Mucosa of descending colon (tissue), 3 donors: ENCODE measurements around the gene SMS. TPM values are rescaled to one million over a fixed set of nuclear protein-coding genes. Genes with fewer than 3 reads are reported as not detected.
A peak's percentile ranks its signal among the peaks of the same experiment; 100 is the strongest.

ENCODE experiments used
- ATAC-seq: fragments of 200-7000 bp; cut with Tn5 transposase; one replicate; pipeline ENCODE4 v1.9.1; 2020; ENCODE audit warnings: mild to moderate bottlenecking, moderate library complexity
- DNase-seq, 3 donors: peaks; one replicate each; pipeline ENCODE4 v3.0.0-alpha.2; 2020
- H3K36me3 ChIP-seq: fragments of 200-600 bp; one replicate; pipeline ENCODE4 v1.8.0; 2021; ENCODE audit warnings: low read depth, mild to moderate bottlenecking
- H3K4me1 ChIP-seq: fragments of 200-600 bp; one replicate; pipeline ENCODE4 v1.8.0; 2021; ENCODE audit warnings: low read depth, mild to moderate bottlenecking
- H3K4me3 ChIP-seq: fragments of 200-600 bp; one replicate; pipeline ENCODE4 v1.8.0; 2021; ENCODE audit warnings: mild to moderate bottlenecking
- H3K9me3 ChIP-seq: fragments of 200-600 bp; one replicate; pipeline ENCODE4 v1.8.0; 2021; ENCODE audit warnings: mild to moderate bottlenecking
- CTCF ChIP-seq: fragments of 200-600 bp; IDR thresholded peaks from one replicate; pipeline ENCODE4 v1.8.0; 2022; ENCODE audit warnings: antibody characterized with exemption, mild to moderate bottlenecking
- intact Hi-C, 2 donors: fragments of 100-400 bp; cut with DNase I in 1 of 2; cut with micrococcal nuclease in 1 of 2; formaldehyde crosslinking; loops; one replicate each; pipeline versions ENCODE4 v1.11.0 to v1.11.1; 2022; cut with DNase I, micrococcal nuclease
- total RNA-seq, 3 donors: library from RNA; stranded (reverse); fragmentation: NEBNext Ultra II Directional in 2 of 3; extraction: Animal tissue kit (Norgen Biotek cat#: 25700) in 2 of 3; gene quantifications; one replicate each; pipeline versions ENCODE4 v1.2.1 to v1.2.4, GENCODE V29; 2021 to 2023
- donor health status: DM: no; HTN: no; CAD: no; lungs with moderate emphysema.
- donor health status: DM: no; HTN: no; CAD: no.
- donor health status: DM: no; HTN: yes; CAD: no.

Gene SMS
- total RNA-seq, 3 donors from 2014 or later, result 42.4 to 71.1 (median 56.1) TPM

GRCh38 chrX:21912220-21912619, 28.3 kb upstream of the SMS start:
- no peaks in the 10 kb centered on the region for H3K36me3 ChIP-seq
- no peak for DNase-seq
- intact Hi-C loops, result no loop called here
- H3K4me1 ChIP-seq, result no peaks in the 10 kb centered on the region
- H3K9me3 ChIP-seq, result no peaks in the 10 kb centered on the region
- ATAC-seq, result no peak
- no peak overlapping the region for H3K4me3 ChIP-seq
- no peak for TF ChIP-seq CTCF

DNA sequence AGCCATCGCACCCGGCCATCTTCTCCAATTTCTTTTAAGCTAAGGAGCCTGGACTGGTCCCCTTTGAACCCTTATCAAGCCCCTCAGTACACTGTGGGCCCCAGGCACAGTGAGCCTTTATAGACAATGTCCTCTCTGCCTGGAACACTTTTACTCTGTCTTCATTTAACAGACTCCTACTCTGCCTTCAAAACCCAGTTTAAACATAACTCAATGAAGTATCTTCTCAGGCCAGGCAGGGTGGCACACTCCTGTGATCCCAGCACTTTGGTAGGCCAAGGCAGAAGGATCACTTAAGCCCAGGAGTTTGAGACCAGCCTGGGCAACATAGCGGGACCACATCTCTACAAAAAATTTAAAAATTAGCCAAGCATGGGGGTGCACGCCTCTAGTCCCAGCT, 27.5 kb upstream of the SMS start:
- Histone ChIP-seq H3K4me1 (no peaks in the 10 kb centered on the region), H3K9me3 (no peaks in the 10 kb centered on the region), H3K36me3 (no peaks in the 10 kb centered on the region), H3K4me3 (no peak overlapping the region)
- intact Hi-C loops, result no loop called here
- no peak for DNase-seq
- TF ChIP-seq CTCF, result no peak
- ATAC-seq, result no peak

DNA sequence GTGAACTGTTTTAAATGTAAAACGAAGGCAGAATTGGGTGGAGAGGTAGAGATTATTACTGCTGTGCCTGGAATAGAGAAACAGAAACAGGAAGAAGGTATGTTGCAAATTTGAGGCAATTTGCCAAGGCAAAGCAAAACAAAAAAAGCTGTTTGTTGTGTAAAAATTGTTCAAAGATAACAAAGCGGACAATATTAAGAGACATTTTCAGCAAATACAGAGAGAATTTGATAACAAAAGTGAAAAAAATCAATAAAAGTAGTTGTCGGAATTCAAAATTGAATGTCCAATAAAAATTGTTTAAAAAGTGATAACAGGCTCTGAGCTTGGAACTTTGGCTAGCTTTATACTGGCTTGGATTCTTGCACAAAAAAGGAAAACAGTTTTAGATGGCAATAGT, 14.4 kb upstream of the SMS start:
- Histone ChIP-seq H3K9me3 (no peaks in the 10 kb centered on the region), H3K4me1 (no peaks in the 10 kb centered on the region), H3K4me3 (no peak overlapping the region), H3K36me3 (no peaks in the 10 kb centered on the region)
- DNase-seq (no peak), ATAC-seq (no peak)
- intact Hi-C loops, result no loop called here
- TF ChIP-seq CTCF, result no peak

DNA sequence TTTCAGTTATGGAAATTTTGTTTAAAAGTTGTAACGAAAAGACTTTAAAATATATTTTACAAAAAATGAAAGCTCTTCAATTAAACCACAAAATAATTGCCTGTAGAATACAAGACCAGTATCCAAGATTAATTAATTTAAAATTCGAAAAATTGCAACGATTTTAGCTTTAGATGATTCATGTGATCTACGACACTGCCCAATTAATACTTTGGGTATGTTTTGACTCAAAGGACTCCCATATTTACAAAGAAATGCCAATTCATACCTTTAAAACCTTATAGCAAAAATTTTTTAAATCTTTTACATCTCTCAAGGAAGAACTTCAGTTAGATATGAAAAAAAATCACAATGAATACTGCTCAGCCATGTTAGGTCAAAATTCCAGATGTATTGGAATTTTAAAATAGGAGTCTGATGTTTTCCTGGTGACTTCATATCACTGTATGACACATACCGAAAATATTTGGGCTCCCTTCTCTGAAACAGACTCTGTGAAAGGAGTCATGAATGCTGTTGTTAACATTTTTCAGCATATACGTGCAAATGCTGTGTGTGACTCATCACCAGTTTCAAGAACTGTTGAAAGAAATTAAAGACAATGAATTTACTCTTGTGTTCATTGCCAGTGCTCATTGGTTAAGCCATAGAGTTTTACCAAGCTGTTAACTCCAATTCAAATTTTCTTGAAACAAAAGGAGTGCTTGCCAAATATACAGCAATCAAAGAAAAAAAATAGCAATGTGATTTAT, 13.8 kb upstream of the SMS start:
- intact Hi-C loops, result no loop called here
- ATAC-seq (peak; percentile 10), DNase-seq (no peak)
- TF ChIP-seq CTCF, result no peak
- Histone ChIP-seq H3K4me1 (no peaks in the 10 kb centered on the region), H3K9me3 (no peaks in the 10 kb centered on the region), H3K36me3 (no peaks in the 10 kb centered on the region), H3K4me3 (no peak overlapping the region)

- Histone ChIP-seq H3K9me3 (no peaks in the 10 kb centered on the region), H3K36me3 (no peaks in the 10 kb centered on the region), H3K4me1 (no peaks in the 10 kb centered on the region), H3K4me3 (no peak overlapping the region)
- ATAC-seq (no peak), DNase-seq (no peak)
- no peak for TF ChIP-seq CTCF
- intact Hi-C loops, result no loop called here
Observed at GRCh38 chrX:21929209-21929608, 11.3 kb upstream of the SMS start.

DNA sequence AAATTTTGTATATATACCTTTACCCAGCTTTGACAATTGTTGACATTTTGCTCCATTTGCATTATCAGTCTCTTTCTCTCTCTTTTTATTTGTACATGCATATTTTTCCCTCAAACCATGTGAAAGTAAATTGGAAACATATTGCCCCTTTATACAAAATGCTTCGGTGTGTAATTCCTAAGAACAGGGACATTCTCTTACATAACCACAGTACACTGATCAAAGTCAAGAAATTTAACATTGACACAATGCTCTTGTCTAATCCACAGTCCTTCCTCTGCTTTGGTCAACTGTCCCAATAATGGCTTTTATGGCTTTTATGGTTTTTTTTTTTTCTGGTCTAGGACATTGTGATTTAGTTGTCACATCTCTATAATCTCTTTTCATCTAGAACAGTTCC, 9.5 kb upstream of the SMS start:
- no peak for TF ChIP-seq CTCF
- H3K4me1 ChIP-seq, result no peaks in the 10 kb centered on the region
- intact Hi-C loops, result no loop called here
- no peak for ATAC-seq
- no peak overlapping the region for H3K4me3 ChIP-seq
- no peak for DNase-seq
- no peaks in the 10 kb centered on the region for H3K36me3 ChIP-seq
- no peaks in the 10 kb centered on the region for H3K9me3 ChIP-seq
